DND-41 (cell line): ENCODE measurements around the gene FUT1.

ENCODE experiments used
- ATAC-seq: fragments of 200-7000 bp; cut with Tn5 transposase; 3 replicates; pipeline ENCODE4 v1.9.1; 2021; ENCODE audit warnings: low read depth; ENCODE audit not compliant: insufficient read depth
- DNase-seq: peaks from one replicate; pipeline ENCODE4 v3.0.0-alpha.2; 2020
- H2AFZ ChIP-seq: 2 replicates; pipeline ENCODE4 v1.6.0; 2012; ENCODE audit warnings: low read depth, low read length
- H3K27ac ChIP-seq: 2 replicates; pipeline ENCODE4 v1.5.1; 2012; ENCODE audit warnings: low read length, inconsistent platforms
- H3K27me3 ChIP-seq: fragments of 200-600 bp; sonication (generic); 2 replicates; pipeline ENCODE4 v1.6.0; 2012; ENCODE audit warnings: low read length, mild to moderate bottlenecking, inconsistent platforms; ENCODE audit not compliant: insufficient read depth, poor library complexity
- H3K36me3 ChIP-seq: 2 replicates; pipeline ENCODE4 v1.5.1; 2012; ENCODE audit warnings: low read length, inconsistent platforms; ENCODE audit not compliant: insufficient read depth
- H3K4me1 ChIP-seq: 2 replicates; pipeline ENCODE4 v1.5.1; 2012; ENCODE audit warnings: mild to moderate bottlenecking, low read length; ENCODE audit not compliant: insufficient read depth
- H3K4me2 ChIP-seq: 2 replicates; pipeline ENCODE4 v1.6.0; 2012; ENCODE audit warnings: mild to moderate bottlenecking, moderate library complexity, low read length, inconsistent platforms; ENCODE audit not compliant: insufficient read depth
- H3K4me3 ChIP-seq, 2 experiments: fragments of 200-600 bp in 1 of 2; shearing (Covaris generic) in 1 of 2; 2 replicates each; pipeline ENCODE4 v1.5.1; 2012 to 2016; ENCODE audit warnings: inconsistent platforms in 2 of 2, low read length in 2 of 2, mild to moderate bottlenecking in 2 of 2, low read depth in 1 of 2, moderate library complexity in 1 of 2
- H3K79me2 ChIP-seq: 2 replicates; pipeline ENCODE4 v1.6.0; 2012; ENCODE audit warnings: low read length, inconsistent platforms; ENCODE audit not compliant: insufficient read depth
- H3K9ac ChIP-seq: 2 replicates; pipeline ENCODE4 v1.6.0; 2012; ENCODE audit warnings: low read depth, mild to moderate bottlenecking, inconsistent platforms, low read length, moderate library complexity
- H3K9me3 ChIP-seq: 2 replicates; pipeline ENCODE4 v1.5.1; 2012; ENCODE audit warnings: low read length, moderate library complexity, mild to moderate bottlenecking, inconsistent platforms; ENCODE audit not compliant: insufficient read depth, severe bottlenecking
- H4K20me1 ChIP-seq: 2 replicates; pipeline ENCODE4 v1.6.0; 2012; ENCODE audit warnings: low read length; ENCODE audit not compliant: insufficient read depth
- EZH2 ChIP-seq: IDR thresholded peaks from 3 replicates; pipeline ENCODE4 v1.6.1; 2012; ENCODE audit warnings: borderline replicate concordance, low read depth, mild to moderate bottlenecking, moderate library complexity, low read length, inconsistent platforms; ENCODE audit not compliant: severe bottlenecking
- TF ChIP-seq, protein P1 (sequence below): IDR thresholded peaks from 2 replicates; pipeline ENCODE4 v1.5.1; 2012; ENCODE audit warnings: borderline replicate concordance, low read length, moderate library complexity, mild to moderate bottlenecking; ENCODE audit not compliant: poor library complexity, severe bottlenecking; ENCODE audit errors: extremely low read depth

FUT1 gene

DNA sequence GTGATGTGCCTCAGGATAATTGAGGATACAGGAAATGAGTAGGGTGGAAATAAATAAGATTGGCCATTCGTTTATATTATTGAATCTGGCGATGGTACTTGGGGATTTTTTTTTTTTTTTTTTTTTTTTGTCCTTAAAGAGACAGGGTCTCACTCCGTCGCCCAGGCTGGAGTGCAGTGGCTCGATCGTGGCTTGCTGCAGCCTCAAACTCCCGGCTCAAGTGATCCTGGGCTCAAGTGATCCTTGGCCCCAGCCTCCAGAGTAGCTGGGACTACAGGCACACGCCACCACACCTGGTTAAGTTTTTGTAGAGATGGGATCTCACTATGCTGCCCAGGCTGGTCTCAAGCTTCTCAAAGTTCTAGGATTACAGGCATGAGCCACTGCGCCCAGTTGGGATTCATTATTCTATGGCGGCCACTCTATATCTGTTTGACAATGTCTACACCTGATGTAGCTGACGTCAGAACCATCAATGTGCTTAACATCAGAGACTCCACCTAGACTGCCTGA lies 30.2 kb downstream of the FUT1 start:
- H3K9ac ChIP-seq: no peak overlapping the region

DNA sequence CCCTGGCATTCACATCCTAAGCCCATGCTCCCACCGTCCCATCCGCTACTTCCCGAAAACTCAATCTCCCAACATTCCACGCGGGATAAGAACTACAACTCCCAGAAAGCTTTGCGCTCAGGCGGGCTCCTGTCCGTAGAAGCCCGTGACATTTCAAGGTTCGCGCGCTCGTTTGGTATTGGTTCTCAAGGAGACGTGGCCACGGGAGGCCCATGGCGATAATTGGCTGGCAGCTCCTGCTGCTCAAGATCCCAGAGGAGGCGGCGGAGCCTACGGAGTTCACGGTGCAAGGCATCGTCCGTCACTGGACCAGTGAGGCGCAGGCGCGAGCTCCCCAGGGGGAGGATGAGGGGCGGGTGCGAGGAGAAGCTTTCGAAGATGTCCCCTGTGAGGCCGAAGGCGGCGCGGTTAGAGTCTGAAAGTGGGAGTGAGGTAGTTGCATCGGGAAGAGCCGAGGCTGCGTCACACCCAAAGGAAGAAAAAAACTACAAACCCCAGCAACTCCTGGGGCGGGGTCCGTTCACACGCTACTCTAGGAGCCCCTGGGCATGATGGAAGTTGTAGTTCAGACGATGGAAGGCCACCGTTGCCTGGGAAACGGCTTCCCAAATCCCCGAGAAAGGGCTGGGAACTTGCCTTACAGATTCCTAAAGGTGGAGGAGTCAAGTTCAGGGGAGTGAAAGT lies 31.7 kb downstream of the FUT1 start:
- no peak for TF ChIP-seq EZH2
- TF ChIP-seq, protein P1, sequence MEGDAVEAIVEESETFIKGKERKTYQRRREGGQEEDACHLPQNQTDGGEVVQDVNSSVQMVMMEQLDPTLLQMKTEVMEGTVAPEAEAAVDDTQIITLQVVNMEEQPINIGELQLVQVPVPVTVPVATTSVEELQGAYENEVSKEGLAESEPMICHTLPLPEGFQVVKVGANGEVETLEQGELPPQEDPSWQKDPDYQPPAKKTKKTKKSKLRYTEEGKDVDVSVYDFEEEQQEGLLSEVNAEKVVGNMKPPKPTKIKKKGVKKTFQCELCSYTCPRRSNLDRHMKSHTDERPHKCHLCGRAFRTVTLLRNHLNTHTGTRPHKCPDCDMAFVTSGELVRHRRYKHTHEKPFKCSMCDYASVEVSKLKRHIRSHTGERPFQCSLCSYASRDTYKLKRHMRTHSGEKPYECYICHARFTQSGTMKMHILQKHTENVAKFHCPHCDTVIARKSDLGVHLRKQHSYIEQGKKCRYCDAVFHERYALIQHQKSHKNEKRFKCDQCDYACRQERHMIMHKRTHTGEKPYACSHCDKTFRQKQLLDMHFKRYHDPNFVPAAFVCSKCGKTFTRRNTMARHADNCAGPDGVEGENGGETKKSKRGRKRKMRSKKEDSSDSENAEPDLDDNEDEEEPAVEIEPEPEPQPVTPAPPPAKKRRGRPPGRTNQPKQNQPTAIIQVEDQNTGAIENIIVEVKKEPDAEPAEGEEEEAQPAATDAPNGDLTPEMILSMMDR: no peak
- peak; percentile 92 for ATAC-seq
- Histone ChIP-seq H3K27ac (peak overlapping the region; percentile 83), H3K27me3 (no peaks in the 10 kb centered on the region), H3K4me1 (peaks cover 34% of the 10 kb centered on the region), H3K4me2 (peak overlapping the region; percentile 77), H3K36me3 (no peaks in the 10 kb centered on the region), H3K9me3 (no peaks in the 10 kb centered on the region), H3K9ac (peak overlapping the region; percentile 60), H3K79me2 (peaks cover 3% of the 10 kb centered on the region; the same call in 1 of the 2 replicates), H4K20me1 (no peaks in the 10 kb centered on the region), H3K4me3 (peak overlapping the region; percentile 30 to 60), H2AFZ (peak overlapping the region; percentile 72)
- peak; percentile 99 for DNase-seq

More for the DNA sequence above, 30.2 kb downstream of the FUT1 start:
- no peaks in the 10 kb centered on the region for H4K20me1 ChIP-seq
- no peak overlapping the region for H3K27ac ChIP-seq
- no peak for ATAC-seq
- no peak overlapping the region for H3K4me2 ChIP-seq
- TF ChIP-seq, protein P1: no peak
- TF ChIP-seq EZH2: no peak
- H2AFZ ChIP-seq: no peak overlapping the region
- H3K4me3 ChIP-seq: peak overlapping the region in 1 of 2 experiments; percentile 60; a peak in 1 of 4 replicates
- H3K27me3 ChIP-seq: no peaks in the 10 kb centered on the region
- peaks cover 9% of the 10 kb centered on the region for H3K36me3 ChIP-seq
- DNase-seq: no peak
- H3K79me2 ChIP-seq: peaks cover 3% of the 10 kb centered on the region; the same call in 1 of the 2 replicates
- H3K4me1 ChIP-seq: peaks cover 49% of the 10 kb centered on the region
- peaks cover 4% of the 10 kb centered on the region for H3K9me3 ChIP-seq

DNA sequence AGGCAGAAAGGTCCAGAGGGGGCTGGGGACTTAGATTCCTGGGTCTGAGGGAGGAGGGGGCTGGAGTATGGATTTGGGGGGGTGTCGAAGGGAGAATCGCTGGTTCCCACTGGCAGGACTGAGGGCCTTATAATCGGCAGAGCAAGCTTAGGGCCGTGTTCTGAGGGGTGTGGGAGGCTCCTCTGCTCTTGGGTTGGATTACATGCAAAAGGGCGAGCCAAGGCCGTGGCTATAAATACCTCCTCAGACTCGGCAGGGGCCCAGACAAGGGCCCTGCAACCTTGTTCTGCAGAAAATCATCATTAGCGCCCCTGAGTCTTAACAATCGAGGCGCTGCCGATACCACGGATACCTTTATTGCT lies 32.2 kb downstream of the FUT1 start:
- TF ChIP-seq, protein P1: no peak
- no peak for TF ChIP-seq EZH2
- no peak for ATAC-seq
- peak overlapping the region; percentile 72 for H2AFZ ChIP-seq

More for the DNA sequence above, 32.2 kb downstream of the FUT1 start:
- Histone ChIP-seq H3K4me2 (peak overlapping the region; percentile 77), H3K79me2 (peaks cover 3% of the 10 kb centered on the region; the same call in 1 of the 2 replicates), H3K9me3 (no peaks in the 10 kb centered on the region), H3K36me3 (no peaks in the 10 kb centered on the region), H3K4me3 (peak overlapping the region; percentile 3 to 60; a peak in 3 of 4 replicates), H4K20me1 (no peaks in the 10 kb centered on the region), H3K27me3 (no peaks in the 10 kb centered on the region), H3K9ac (peak overlapping the region; percentile 60), H3K27ac (peak overlapping the region; percentile 83), H3K4me1 (peaks cover 32% of the 10 kb centered on the region)
- DNase-seq: no peak
